Uterus (tissue), 4 donors: ENCODE measurements around the gene MIOS. TPM values are rescaled to one million over a fixed set of nuclear protein-coding genes. Genes with fewer than 3 reads are reported as not detected.
"Not testable (repeated sequence)": the region's sequence is repeated elsewhere in the genome, so short reads cannot be mapped to it uniquely, and the experiment has no call there.

Source experiments
- DNase-seq, 2 donors: peaks; one replicate each; pipeline ENCODE4 v3.0.0-alpha.2; 2019 to 2020
- H3K27ac ChIP-seq, 2 donors: fragments of 200-600 bp; sonication (generic); 1 replicate in 1 of 2; 2 replicates in 1 of 2; pipeline ENCODE4 v1.5.1; 2016 to 2018
- H3K27me3 ChIP-seq, 2 donors: fragments of 200-600 bp; sonication (generic); one replicate each; pipeline ENCODE4 v1.5.1; 2018 to 2019; ENCODE audit warnings: control low read depth in 1 of 2
- H3K36me3 ChIP-seq, 2 donors: fragments of 200-600 bp; sonication (generic); one replicate each; pipeline ENCODE4 v1.5.1; 2019; ENCODE audit warnings: control low read depth in 1 of 2
- H3K4me1 ChIP-seq, 2 donors: fragments of 200-600 bp; sonication (generic); one replicate each; pipeline ENCODE4 v1.5.1; 2018 to 2019; ENCODE audit warnings: control low read depth in 1 of 2
- H3K4me3 ChIP-seq, 2 donors: fragments of 200-600 bp; sonication (generic); 1 replicate in 1 of 2; 2 replicates in 1 of 2; pipeline ENCODE4 v1.5.1; 2018 to 2019; ENCODE audit warnings: mild to moderate bottlenecking in 1 of 2
- H3K9me3 ChIP-seq, 2 donors: fragments of 200-600 bp; sonication (generic); one replicate each; pipeline ENCODE4 v1.5.1; 2019; ENCODE audit warnings: control low read depth in 1 of 2
- POLR2A ChIP-seq, 2 donors: fragments of 450-650 bp; IDR thresholded peaks; one replicate each; pipeline ENCODE4 v1.6.1; 2016; ENCODE audit warnings: antibody characterized with exemption in 2 of 2, mild to moderate bottlenecking in 1 of 2, moderate library complexity in 1 of 2
- intact Hi-C: fragments of 100-400 bp; cut with DNase I; formaldehyde crosslinking; loops from one replicate; pipeline ENCODE4 v1.15.1; 2023; ENCODE audit warnings: low total_unique reads
- total RNA-seq, 4 donors: library from RNA; depleted of rRNA in 3 of 4; stranded (reverse); fragments of >200 nt in 3 of 4; gene quantifications; one replicate each; pipeline versions ENCODE4 v1.1.0 to v1.2.4, GENCODE V29; 2014 to 2023
- TF ChIP-seq, protein P1 (sequence below), 4 experiments: fragments of 200-600 bp in 2 of 4; fragments of 450-650 bp in 2 of 4; sonication (generic) in 2 of 4; IDR thresholded peaks; one replicate each; pipeline ENCODE4 v1.5.1; 2016 to 2019; ENCODE audit warnings: antibody characterized with exemption in 4 of 4, mild to moderate bottlenecking in 2 of 4, moderate library complexity in 1 of 4
- donor health status: DM: yes; HTN: yes; CAD: no.

Gene MIOS
- total RNA-seq, 4 donors from 2014 or later: 13.2 to 124 (median 28.5) TPM

GRCh38 chr7:7652798-7653540 is 86.3 kb downstream of the MIOS start:
- DNase-seq: no peak
- Histone ChIP-seq H3K36me3 (no peaks in the 10 kb centered on the region), H3K4me1 (no peaks in the 10 kb centered on the region), H3K27ac (no peak overlapping the region), H3K4me3 (no peak overlapping the region), H3K9me3 (no peaks in the 10 kb centered on the region), H3K27me3 (no peaks in the 10 kb centered on the region)
- no peak for TF ChIP-seq POLR2A (IDR thresholded peaks at IDR 0.05)
- TF ChIP-seq, protein P1, sequence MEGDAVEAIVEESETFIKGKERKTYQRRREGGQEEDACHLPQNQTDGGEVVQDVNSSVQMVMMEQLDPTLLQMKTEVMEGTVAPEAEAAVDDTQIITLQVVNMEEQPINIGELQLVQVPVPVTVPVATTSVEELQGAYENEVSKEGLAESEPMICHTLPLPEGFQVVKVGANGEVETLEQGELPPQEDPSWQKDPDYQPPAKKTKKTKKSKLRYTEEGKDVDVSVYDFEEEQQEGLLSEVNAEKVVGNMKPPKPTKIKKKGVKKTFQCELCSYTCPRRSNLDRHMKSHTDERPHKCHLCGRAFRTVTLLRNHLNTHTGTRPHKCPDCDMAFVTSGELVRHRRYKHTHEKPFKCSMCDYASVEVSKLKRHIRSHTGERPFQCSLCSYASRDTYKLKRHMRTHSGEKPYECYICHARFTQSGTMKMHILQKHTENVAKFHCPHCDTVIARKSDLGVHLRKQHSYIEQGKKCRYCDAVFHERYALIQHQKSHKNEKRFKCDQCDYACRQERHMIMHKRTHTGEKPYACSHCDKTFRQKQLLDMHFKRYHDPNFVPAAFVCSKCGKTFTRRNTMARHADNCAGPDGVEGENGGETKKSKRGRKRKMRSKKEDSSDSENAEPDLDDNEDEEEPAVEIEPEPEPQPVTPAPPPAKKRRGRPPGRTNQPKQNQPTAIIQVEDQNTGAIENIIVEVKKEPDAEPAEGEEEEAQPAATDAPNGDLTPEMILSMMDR (IDR thresholded peaks at IDR 0.05): no peak
- intact Hi-C loops: no loop called here

DNA sequence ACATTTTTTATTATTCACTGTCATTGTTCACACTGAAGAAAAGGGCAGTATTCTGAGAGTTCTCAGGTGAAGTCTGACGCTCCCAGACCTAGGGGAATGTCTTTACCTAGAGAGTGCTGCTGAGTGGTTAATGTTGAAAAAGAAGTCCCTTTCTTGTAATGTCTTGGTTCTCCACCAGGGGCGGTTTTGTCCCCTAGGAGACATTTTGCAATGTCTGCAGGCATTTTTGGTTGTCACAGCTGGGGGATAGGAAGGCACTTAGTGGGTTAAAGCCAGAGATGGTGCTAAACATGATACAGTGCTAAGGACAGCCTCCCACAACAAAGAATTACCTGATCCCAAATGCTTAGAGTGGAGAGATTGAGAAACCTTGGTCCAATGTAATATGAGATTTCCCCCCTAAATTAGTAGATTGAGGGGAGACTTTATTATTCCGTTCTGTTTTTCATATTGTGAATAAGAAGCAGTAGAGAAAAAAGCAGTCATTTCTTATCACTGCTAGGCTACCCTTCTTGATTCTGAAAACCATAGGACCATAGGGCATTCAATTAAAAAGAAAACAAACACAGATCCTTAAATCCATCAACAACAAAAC is 87.0 kb downstream of the MIOS start:
- no peak for TF ChIP-seq POLR2A (IDR thresholded peaks at IDR 0.05)
- TF ChIP-seq, protein P1 (IDR thresholded peaks at IDR 0.05): peak in 2 of 4 experiments; percentile 18 to 34
- Histone ChIP-seq H3K36me3 (no peaks in the 10 kb centered on the region), H3K9me3 (no peaks in the 10 kb centered on the region), H3K4me1 (no peaks in the 10 kb centered on the region), H3K4me3 (no peak overlapping the region), H3K27me3 (no peaks in the 10 kb centered on the region), H3K27ac (no peak overlapping the region)
- intact Hi-C loops: no loop called here
- no peak for DNase-seq

DNA sequence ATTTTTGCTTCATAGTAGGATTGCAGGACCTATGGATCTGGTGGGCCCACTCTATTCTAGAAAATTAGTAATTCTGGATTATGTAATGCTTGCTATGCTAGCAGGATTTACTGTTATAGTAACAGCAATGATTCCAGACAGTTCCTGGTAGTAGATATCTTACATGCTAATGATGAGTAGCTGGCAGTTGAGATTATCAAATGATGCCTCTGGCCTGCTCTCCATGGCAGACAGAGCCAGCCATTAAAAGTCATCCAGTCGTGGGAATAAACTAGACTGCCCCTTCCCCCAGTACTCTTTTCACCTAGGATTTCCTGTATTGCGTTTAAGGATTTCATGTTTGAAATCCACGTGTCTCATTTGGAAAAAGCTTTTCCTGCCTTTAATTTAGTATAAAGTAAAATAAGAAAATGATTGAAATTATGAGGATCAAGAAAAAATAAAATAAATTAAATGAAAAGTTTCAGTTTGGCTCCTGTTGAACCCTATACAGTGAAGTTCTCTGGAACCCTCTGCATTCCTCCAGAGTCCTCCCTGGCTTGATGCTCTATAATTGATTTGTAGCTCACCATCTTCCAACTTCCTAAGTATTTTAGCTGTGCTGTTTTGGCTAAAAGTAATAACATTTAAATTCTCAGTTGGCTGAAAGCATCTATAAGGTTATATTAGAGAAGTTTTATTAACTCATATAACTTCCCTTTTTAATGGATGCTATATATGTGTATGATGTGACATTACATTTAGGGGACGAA is 88.5 kb downstream of the MIOS start:
- intact Hi-C loops: no loop called here
- Histone ChIP-seq H3K27ac (no peak overlapping the region), H3K36me3 (no peaks in the 10 kb centered on the region), H3K9me3 (no peaks in the 10 kb centered on the region), H3K27me3 (no peaks in the 10 kb centered on the region), H3K4me1 (no peaks in the 10 kb centered on the region), H3K4me3 (no peak overlapping the region)
- TF ChIP-seq, protein P1 (IDR thresholded peaks at IDR 0.05): no peak
- TF ChIP-seq POLR2A (IDR thresholded peaks at IDR 0.05): no peak
- no peak for DNase-seq

DNA sequence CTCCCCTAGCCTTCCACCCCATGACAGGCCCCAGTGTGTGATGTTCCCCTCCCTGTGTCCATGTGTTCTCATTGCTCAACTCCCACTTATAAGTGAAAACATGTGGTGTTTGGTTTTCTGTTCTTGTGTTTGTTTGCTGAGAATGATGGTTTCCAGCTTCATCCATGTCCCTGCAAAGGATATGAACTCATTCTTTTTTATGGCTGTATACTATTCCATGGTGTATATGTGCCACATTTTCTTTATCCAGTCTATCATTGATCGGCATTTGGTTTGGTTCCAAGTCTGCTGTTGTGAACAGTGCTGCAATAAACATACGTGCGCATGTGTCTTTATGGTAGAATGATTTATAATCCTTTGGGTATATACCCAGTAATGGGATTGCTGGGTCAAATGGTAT is 89.8 kb downstream of the MIOS start:
- intact Hi-C loops, H3K9me3 ChIP-seq, H3K36me3 ChIP-seq, H3K4me3 ChIP-seq, H3K4me1 ChIP-seq, H3K27ac ChIP-seq, H3K27me3 ChIP-seq, DNase-seq: not testable (repeated sequence)

Other genes with a start within 250 kb of the MIOS start
- gene COL28A1, start 31.0 kb upstream of the MIOS start, total RNA-seq: 1 to 10 TPM in 2 of 4 donors, under 1 TPM in 2; 0.26 to 6.8 (median 1.7) TPM
- gene UMAD1, start 73.9 kb downstream of the MIOS start, total RNA-seq: 10 to 100 TPM in 3 of 4 donors, 1 to 10 TPM in 1; 1.3 to 32.9 (median 15.3) TPM
- 10 to 100 TPM in 3 of 4 donors, 1 to 10 TPM in 1; 5.3 to 19.2 (median 18.6) TPM for gene RPA3, start 151.7 kb downstream of the MIOS start, total RNA-seq